Right lobe of liver (tissue), 6 donors: ENCODE measurements around the gene NOS1AP. TPM values are rescaled to one million over a fixed set of nuclear protein-coding genes. Genes with fewer than 3 reads are reported as not detected.

ENCODE experiments used
- ATAC-seq, 4 donors: fragments of 200-7000 bp; cut with Tn5 transposase; one replicate each; pipeline ENCODE4 v1.9.1; 2020; ENCODE audit warnings: mild to moderate bottlenecking in 4 of 4, moderate library complexity in 4 of 4
- DNase-seq, 3 donors: peaks; one replicate each; pipeline ENCODE4 v3.0.0-alpha.2; 2020
- H3K27ac ChIP-seq, 3 donors: fragments of 200-600 bp; one replicate each; pipeline ENCODE4 v1.8.0; 2022
- H3K27me3 ChIP-seq, 2 donors: fragments of 200-600 bp; one replicate each; pipeline ENCODE4 v1.8.0; 2022
- H3K36me3 ChIP-seq, 4 donors: fragments of 200-600 bp; sonication (generic) in 1 of 4; one replicate each; pipeline versions ENCODE4 v1.5.1 to v1.8.0; 2017 to 2022; ENCODE audit warnings: control low read depth in 1 of 4
- H3K4me1 ChIP-seq, 4 donors: fragments of 200-600 bp; sonication (generic) in 1 of 4; one replicate each; pipeline versions ENCODE4 v1.5.1 to v1.8.0; 2017 to 2022; ENCODE audit warnings: control low read depth in 1 of 4
- H3K4me3 ChIP-seq, 3 donors: fragments of 200-600 bp; one replicate each; pipeline ENCODE4 v1.8.0; 2022
- H3K9me3 ChIP-seq, 4 donors: fragments of 200-600 bp; sonication (generic) in 1 of 4; one replicate each; pipeline versions ENCODE4 v1.5.1 to v1.8.0; 2017 to 2022; ENCODE audit warnings: control low read depth in 1 of 4
- CTCF ChIP-seq, 4 donors: fragments of 200-600 bp in 3 of 4; fragments of 450-650 bp in 1 of 4; IDR thresholded peaks; one replicate each; pipeline versions ENCODE4 v1.5.1 to v1.8.0; 2016 to 2022; ENCODE audit warnings: antibody characterized with exemption in 4 of 4, mild to moderate bottlenecking in 2 of 4
- POLR2A ChIP-seq: fragments of 450-650 bp; IDR thresholded peaks from one replicate; pipeline ENCODE4 v1.6.1; 2017; ENCODE audit warnings: antibody characterized with exemption, mild to moderate bottlenecking
- WGBS: methylation state at CpG from one replicate; pipeline ENCODE4 v1.1.6; 2018; ENCODE audit warnings: low coverage, low lambda C conversion rate; ENCODE audit not compliant: insufficient coverage; ENCODE audit errors: missing lambda C conversion rate; 5-methylcytosine and 5-hydroxymethylcytosine counted together
- intact Hi-C, 2 donors: fragments of 100-400 bp; cut with DNase I; formaldehyde crosslinking; loops; one replicate each; pipeline versions ENCODE4 v1.11.2 to v1.14.1; 2022
- total RNA-seq, 6 experiments: library from RNA; depleted of rRNA in 2 of 6; stranded (reverse); fragments of >200 nt in 2 of 6; fragmentation: NEBNext Ultra II Directional in 3 of 6; extraction: Animal tissue kit (Norgen Biotek cat#: 25700) in 3 of 6; gene quantifications; one replicate each; pipeline versions ENCODE4 v1.1.0 to v1.2.4, GENCODE V29; 2016 to 2023
- donor health status: DM: no; HTN: yes; CAD: no.
- donor health status: DM: no; HTN: no; CAD: no.
- donor health status: DM: no; HTN: no; CAD: no.
- donor health status: DM: no; HTN: yes; CAD: no.
- donor health status: DM: no; HTN: yes; CAD: no.

NOS1AP gene
- total RNA-seq, 6 experiments from 2014 or later: 4.7 to 24.8 (median 11.6) TPM

DNA sequence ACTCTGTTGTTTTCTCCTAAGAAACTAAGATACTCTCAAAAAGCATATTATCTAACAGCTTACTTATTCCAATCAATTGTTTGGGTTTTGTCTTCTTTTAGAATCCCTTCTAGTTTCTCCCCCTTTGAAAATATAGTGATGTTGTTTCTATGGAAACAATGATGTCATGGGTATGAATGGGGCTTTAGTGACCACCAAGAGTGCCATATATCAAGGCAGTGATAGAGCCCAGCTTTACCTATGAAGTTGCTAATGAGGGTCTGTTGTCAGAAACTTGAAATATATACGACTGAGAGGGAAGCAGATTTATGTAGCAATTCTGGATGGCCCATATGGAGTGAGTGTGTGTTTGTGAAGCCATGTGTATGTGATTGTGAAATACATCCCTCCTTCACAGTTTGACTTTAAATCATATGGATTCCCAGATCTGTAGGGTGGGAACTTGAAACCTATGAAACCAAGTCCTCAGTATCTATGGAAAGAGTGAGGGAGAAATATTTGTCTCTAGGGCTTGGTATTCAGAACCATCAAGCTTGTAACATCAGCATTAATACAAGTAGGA is 190.5 kb downstream of the NOS1AP start:
- H3K27ac ChIP-seq: no peak overlapping the region
- peaks cover 0 to 6% (median 0%) of the 10 kb centered on the region in 4 donors for H3K4me1 ChIP-seq
- intact Hi-C loops: no loop called here
- H3K4me3 ChIP-seq: no peak overlapping the region
- no peaks in the 10 kb centered on the region for H3K9me3 ChIP-seq
- TF ChIP-seq CTCF (IDR thresholded peaks at IDR 0.05) (no peak), POLR2A (no peak)
- 79% methylated on average over 1 of the region's 1 CpG for whole genome bisulfite sequencing
- ATAC-seq (no peak), DNase-seq (no peak)
- H3K36me3 ChIP-seq: no peaks in the 10 kb centered on the region
- no peaks in the 10 kb centered on the region for H3K27me3 ChIP-seq

DNA sequence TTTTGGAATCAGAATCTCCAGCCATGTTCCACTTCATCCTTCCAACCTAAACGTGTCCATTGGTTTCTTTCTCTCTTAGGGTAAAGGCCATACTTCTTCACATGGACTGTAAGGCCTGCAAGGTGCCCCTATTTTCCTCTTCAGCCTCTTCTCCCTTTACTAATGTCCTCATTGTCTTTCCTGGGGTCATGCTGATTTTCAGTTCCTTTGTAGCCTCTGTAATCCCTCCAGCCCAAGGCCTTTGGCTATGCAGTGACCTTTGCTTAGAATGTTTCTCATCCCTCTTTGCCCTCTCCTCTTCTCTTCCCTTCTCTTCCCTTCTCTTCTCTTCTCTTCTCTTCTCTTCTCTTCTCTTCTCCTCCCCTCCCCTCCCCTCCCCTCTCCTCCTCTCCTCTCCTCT is 194.6 kb downstream of the NOS1AP start:
- Histone ChIP-seq H3K9me3 (no peaks in the 10 kb centered on the region), H3K36me3 (no peaks in the 10 kb centered on the region), H3K27ac (no peak overlapping the region), H3K4me3 (no peak overlapping the region), H3K27me3 (no peaks in the 10 kb centered on the region), H3K4me1 (no peaks in the 10 kb centered on the region)
- ATAC-seq (no peak), DNase-seq (no peak)
- TF ChIP-seq CTCF (IDR thresholded peaks at IDR 0.05) (no peak), POLR2A (no peak)
- WGBS: 82% methylated on average over 1 of the region's 1 CpG
- intact Hi-C loops: no loop called here

- H3K9me3 ChIP-seq: no peaks in the 10 kb centered on the region
- no peak for ATAC-seq
- no peak overlapping the region for H3K4me3 ChIP-seq
- H3K27me3 ChIP-seq: no peaks in the 10 kb centered on the region
- no peaks in the 10 kb centered on the region for H3K4me1 ChIP-seq
- 81% methylated on average over 4 of the region's 4 CpGs for WGBS
- DNase-seq: no peak
- no peaks in the 10 kb centered on the region for H3K36me3 ChIP-seq
- H3K27ac ChIP-seq: no peak overlapping the region
- TF ChIP-seq CTCF (IDR thresholded peaks at IDR 0.05): no peak
- no peak for TF ChIP-seq POLR2A
- intact Hi-C loops: no loop called here
Measured at GRCh38 chr1:162265983-162266382, 196.5 kb downstream of the NOS1AP start.

DNA sequence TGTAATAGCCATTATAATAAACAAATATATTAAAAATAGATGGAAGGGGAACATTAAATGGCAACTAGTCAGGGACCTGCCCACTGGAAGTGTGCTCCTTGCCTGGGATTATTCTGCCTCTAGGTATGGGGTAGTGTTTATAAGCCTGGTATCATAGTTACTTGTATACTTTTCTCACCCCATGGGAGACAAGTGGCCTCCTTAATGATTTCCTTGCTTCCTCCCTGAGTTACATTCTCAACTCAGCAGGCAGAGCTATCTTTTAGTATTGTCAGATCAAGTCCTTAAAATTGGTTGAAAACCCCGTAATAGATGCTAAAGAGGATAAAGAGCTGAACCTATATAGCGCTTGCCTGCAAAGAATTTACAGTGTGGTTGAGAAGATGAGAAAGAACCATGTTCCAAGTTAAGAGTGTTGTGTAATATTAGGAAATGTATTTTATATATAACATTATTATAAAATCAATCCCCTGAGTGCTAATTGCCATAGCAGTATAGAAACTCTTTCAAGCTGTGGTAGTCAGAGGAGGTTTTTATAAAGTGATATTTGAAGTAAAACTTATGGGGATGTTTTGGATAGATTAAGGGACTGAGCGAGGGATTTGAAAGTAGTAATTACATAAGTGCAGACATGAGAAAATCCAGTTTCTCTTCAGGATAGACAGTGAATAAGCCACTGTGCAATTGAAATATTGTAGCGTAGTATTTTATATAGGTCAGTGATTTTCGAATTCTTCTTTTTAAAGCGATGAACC is 200.7 kb downstream of the NOS1AP start:
- H3K9me3 ChIP-seq: no peaks in the 10 kb centered on the region
- DNase-seq (no peak), ATAC-seq (no peak)
- no peak for TF ChIP-seq POLR2A
- no peak for TF ChIP-seq CTCF (IDR thresholded peaks at IDR 0.05)
- intact Hi-C loops: loop anchor here in 1 of 2 donors (10.0 kb wide), 1 partner anchor 215 kb away; no protein-coding TSS in a partner anchor
- no peak overlapping the region for H3K27ac ChIP-seq
- 93% methylated on average over 6 of the region's 6 CpGs for WGBS
- H3K36me3 ChIP-seq: no peaks in the 10 kb centered on the region
- no peak overlapping the region for H3K4me3 ChIP-seq
- H3K4me1 ChIP-seq: no peaks in the 10 kb centered on the region
- no peaks in the 10 kb centered on the region for H3K27me3 ChIP-seq
